WI38 (cell line): ENCODE data around the gene MYH11.

Experiments used
- H3K4me3 ChIP-seq: 2 replicates; pipeline ENCODE4 v1.5.1; 2011; ENCODE audit warnings: low read depth, mild to moderate bottlenecking, control low read depth, low read length
- TF ChIP-seq, protein P1 (sequence below): IDR thresholded peaks from 2 replicates; pipeline ENCODE4 v1.5.1; 2012; ENCODE audit warnings: low read depth, mild to moderate bottlenecking, control low read depth, low read length

The MYH11 gene

DNA sequence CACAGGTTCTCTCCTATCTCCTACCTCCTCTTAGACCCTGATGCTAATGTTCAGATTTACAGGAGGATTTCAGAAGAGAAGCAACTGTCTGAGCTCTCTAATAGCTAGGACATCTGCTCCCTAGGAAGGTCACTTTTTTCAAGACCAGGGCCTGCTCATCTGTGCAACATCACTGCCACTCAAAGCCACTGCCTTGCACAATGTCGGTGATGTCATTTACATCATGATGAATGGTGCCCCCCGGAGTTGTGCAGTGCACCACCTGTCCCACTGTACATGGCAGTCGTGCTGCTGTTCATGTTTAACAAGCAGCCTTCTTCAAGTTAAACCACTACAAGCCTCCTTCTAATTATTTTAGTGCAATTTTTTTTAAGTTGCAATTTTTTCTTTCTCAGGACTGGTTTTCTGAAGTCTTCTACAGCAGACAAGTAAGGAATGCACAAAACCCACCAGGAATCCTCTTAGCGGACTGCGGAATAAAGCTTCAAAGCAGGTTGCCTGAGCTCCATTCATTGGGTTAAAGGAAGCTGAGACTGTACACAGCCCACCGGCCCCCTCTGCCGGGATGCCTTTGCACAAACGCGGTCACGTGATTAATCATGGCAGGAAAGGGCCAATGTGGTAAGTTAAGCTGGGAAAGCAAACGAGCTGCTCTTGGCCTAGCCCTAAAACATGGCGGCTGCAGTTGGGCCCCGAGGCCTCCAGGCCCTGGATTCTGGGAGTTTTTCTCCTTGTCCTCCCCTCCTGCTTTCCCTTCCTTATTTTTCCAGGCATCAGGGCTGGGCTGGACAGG is 74.1 kb downstream of the MYH11 start:
- no peak overlapping the region for H3K4me3 ChIP-seq
- TF ChIP-seq, protein P1, sequence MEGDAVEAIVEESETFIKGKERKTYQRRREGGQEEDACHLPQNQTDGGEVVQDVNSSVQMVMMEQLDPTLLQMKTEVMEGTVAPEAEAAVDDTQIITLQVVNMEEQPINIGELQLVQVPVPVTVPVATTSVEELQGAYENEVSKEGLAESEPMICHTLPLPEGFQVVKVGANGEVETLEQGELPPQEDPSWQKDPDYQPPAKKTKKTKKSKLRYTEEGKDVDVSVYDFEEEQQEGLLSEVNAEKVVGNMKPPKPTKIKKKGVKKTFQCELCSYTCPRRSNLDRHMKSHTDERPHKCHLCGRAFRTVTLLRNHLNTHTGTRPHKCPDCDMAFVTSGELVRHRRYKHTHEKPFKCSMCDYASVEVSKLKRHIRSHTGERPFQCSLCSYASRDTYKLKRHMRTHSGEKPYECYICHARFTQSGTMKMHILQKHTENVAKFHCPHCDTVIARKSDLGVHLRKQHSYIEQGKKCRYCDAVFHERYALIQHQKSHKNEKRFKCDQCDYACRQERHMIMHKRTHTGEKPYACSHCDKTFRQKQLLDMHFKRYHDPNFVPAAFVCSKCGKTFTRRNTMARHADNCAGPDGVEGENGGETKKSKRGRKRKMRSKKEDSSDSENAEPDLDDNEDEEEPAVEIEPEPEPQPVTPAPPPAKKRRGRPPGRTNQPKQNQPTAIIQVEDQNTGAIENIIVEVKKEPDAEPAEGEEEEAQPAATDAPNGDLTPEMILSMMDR, result no peak

DNA sequence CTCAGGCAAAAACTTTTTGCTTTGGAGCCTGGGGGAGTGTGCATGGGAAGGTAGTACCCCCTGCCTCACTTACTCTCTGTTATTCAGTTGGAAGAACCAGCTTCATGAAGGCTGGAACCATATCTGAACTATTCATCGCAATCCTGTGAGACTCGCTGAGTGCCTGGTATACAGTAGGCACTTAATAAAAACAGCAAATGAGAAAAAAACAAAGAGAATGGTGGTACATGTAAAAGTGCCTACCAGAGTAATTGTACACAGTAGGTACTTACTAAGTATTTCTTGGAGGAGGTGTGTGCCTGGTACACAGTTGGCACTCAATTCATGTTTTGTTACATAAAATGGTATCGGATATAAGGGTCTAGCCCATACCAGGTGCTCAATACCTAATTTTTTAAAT is 75.2 kb downstream of the MYH11 start:
- H3K4me3 ChIP-seq, result no peak overlapping the region
- TF ChIP-seq, protein P1, result no peak

DNA sequence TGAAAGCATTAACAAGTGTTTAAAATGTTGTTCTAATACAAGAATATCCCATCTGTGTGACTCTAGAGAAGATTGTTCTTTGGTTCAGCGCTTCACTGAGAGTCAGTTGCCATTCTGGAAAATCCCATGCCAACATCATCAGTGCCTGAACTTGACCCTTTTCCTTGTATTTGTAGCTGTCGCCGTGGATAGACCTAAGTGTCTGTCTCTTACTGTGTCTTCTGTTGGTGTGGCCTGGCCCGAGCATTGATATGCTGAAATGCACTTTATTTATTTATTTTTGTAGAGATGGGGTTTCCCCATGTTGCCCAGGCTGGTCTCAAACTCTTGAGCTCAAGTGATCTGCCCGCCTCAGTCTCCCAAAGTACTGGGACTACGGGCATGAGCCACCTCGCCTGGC is 76.0 kb downstream of the MYH11 start:
- H3K4me3 ChIP-seq, result no peak overlapping the region
- TF ChIP-seq, protein P1, result no peak

DNA sequence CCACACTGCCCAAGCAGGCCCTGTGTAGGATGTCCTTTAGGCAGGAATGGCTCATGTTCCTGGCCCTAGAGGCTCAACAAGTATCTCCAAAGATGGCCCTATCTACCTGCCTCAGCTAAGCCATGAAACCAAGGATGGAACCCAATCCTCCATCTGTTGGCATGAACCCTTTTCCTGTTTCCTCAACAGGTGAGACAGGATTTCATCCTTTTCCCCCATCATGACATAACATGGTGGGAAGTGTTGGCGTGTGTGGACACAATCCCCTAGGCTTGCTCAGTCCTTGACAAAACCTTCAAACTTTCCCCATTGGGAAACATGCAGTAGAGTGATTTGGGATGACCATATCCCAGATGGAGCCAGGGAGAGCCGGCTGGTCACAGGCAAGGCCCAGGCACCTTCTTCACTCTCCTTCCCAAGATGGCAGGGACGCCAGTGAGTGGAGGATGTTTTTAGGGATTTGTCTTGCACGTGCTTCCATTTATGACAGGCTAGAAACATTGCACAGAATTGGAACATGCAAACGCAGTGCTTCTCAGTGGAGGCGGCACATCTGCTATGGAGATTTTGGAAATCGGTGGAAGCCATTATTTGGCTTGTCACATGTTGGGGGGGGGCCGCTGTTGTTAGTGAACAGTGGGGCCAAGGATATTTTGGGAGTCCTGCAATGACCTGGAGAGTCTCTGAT is 77.0 kb downstream of the MYH11 start:
- no peak overlapping the region for H3K4me3 ChIP-seq
- TF ChIP-seq, protein P1, result no peak

DNA sequence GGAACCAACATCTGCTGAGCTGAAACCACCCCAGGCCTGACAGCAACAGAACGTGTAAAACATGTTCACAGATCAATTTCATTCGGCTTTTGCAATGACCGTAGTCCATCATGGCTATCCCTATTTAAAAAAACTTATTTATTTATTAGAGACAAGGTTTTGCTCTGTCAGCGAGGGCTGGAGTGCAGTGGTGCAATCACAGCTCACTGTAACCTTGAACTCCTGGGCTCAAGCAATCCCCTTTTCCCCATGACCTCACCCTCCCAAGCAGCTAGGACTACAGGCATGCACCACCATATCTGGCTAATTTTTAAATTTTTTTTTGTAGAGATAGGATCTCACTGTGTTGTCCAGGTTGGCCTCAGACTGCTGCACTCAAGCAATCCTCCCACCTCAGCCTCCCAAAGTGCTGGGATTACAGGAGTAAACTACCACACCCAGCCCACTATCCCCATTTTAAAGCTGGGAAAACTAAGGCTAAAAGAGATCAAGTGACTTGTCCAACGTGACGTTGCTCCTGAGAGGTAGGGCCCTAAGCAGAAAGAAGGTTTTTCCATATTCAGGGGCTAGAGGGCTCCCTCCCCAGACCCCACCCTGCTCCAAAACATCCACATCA is 77.7 kb downstream of the MYH11 start:
- H3K4me3 ChIP-seq, result no peak overlapping the region
- TF ChIP-seq, protein P1, result no peak

DNA sequence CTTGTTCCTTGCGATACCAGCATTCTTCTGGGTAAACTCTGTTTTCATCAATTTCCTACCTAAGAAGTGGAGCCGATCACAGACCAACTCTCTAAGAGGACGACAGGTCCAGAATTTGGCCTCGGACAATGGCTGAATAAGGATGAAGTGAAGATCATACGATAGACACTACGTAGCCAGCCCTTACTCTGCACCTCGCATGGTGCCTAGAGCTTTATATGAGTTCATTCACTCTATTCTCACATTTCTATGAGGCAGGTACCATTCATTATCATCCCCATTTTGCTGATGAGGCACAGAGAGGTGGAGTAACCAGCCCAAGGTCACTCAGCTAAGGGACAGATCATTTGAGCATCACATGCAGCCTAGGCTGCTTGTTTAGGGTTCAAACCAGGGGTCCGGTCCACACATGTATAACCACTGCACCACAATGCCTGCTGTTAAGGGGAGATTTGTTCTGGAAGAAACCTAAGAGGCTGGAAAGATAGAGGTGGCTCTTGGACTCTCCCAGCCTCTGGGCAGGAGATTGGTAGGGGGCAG is 78.6 kb downstream of the MYH11 start:
- TF ChIP-seq, protein P1, result no peak
- H3K4me3 ChIP-seq, result no peak overlapping the region
